ENCODE data around the gene KIF13A.
"Not testable (repeated sequence)": the region's sequence is repeated elsewhere in the genome, so short reads cannot be mapped to it uniquely, and the experiment has no call there.

Gene KIF13A

GRCh38 chr6:17839513-17840223 lies 147.8 kb downstream of the KIF13A start:
- Mint-ChIP-seq H3K27ac (no peak overlapping the region), H3K4me3 (no peak overlapping the region), H3K27me3 (peaks cover 12 to 21% of the 10 kb centered on the region in 2 donors), H3K36me3 (ENCODE audit: insufficient read depth) (no peaks in the 10 kb centered on the region), H3K9me3 (no peaks in the 10 kb centered on the region), H3K4me1 (ENCODE audit: low read depth in 2 of 2) (no peaks in the 10 kb centered on the region)
- DNase-seq (no peak), ATAC-seq (replicated peaks) (no peak)

- Mint-ChIP-seq H3K4me3 (no peak overlapping the region), H3K9me3 (no peaks in the 10 kb centered on the region), H3K4me1 (ENCODE audit: low read depth in 2 of 2) (no peaks in the 10 kb centered on the region), H3K36me3 (ENCODE audit: insufficient read depth) (no peaks in the 10 kb centered on the region), H3K27ac (no peak overlapping the region), H3K27me3 (peaks cover 14 to 15% of the 10 kb centered on the region in 2 donors)
- DNase-seq: no peak
- ATAC-seq (replicated peaks): no peak
These were observed 151.1 kb downstream of the KIF13A start for GRCh38 chr6:17836293-17836692.

- Mint-ChIP-seq H3K4me3 (no peak overlapping the region), H3K27me3 (peaks cover 14 to 20% of the 10 kb centered on the region in 2 donors), H3K4me1 (ENCODE audit: low read depth in 2 of 2) (no peaks in the 10 kb centered on the region), H3K27ac (no peak overlapping the region), H3K9me3 (no peaks in the 10 kb centered on the region), H3K36me3 (ENCODE audit: insufficient read depth) (no peaks in the 10 kb centered on the region)
- ATAC-seq (replicated peaks) (no peak), DNase-seq (no peak)
These were observed 151.7 kb downstream of the KIF13A start for GRCh38 chr6:17835784-17836183.

- H3K36me3 Mint-ChIP-seq (ENCODE audit: insufficient read depth): no peaks in the 10 kb centered on the region
- no peak overlapping the region for H3K4me3 Mint-ChIP-seq
- H3K27ac Mint-ChIP-seq: no peak overlapping the region
- H3K4me1 Mint-ChIP-seq (ENCODE audit: low read depth in 2 of 2): no peaks in the 10 kb centered on the region
- H3K9me3 Mint-ChIP-seq: no peaks in the 10 kb centered on the region
- no peak for ATAC-seq (replicated peaks)
- peaks cover 14 to 28% of the 10 kb centered on the region in 2 donors for H3K27me3 Mint-ChIP-seq
- DNase-seq: no peak
These were observed 156.3 kb downstream of the KIF13A start for GRCh38 chr6:17831135-17831534.

- H3K36me3 Mint-ChIP-seq (ENCODE audit: insufficient read depth): no peaks in the 10 kb centered on the region
- no peak for ATAC-seq (replicated peaks)
- no peak overlapping the region for H3K27ac Mint-ChIP-seq
- DNase-seq: no peak
- H3K4me3 Mint-ChIP-seq: no peak overlapping the region
- no peaks in the 10 kb centered on the region for H3K4me1 Mint-ChIP-seq (ENCODE audit: low read depth in 2 of 2)
- H3K9me3 Mint-ChIP-seq: no peaks in the 10 kb centered on the region
- peaks cover 23 to 40% of the 10 kb centered on the region in 2 donors for H3K27me3 Mint-ChIP-seq
These were observed 157.5 kb downstream of the KIF13A start for GRCh38 chr6:17829905-17830304.

- Mint-ChIP-seq H3K27ac (no peak overlapping the region), H3K27me3 (peaks cover 28 to 48% of the 10 kb centered on the region in 2 donors), H3K36me3 (ENCODE audit: insufficient read depth) (peaks cover 4% of the 10 kb centered on the region), H3K9me3 (no peaks in the 10 kb centered on the region), H3K4me1 (ENCODE audit: low read depth in 2 of 2) (no peaks in the 10 kb centered on the region), H3K4me3 (no peak overlapping the region)
- ATAC-seq (replicated peaks) (no peak), DNase-seq (no peak)
These were observed 159.3 kb downstream of the KIF13A start for GRCh38 chr6:17828149-17828548.

- DNase-seq (no peak), ATAC-seq (replicated peaks) (no peak)
- Mint-ChIP-seq H3K4me1 (ENCODE audit: low read depth in 2 of 2) (no peaks in the 10 kb centered on the region), H3K36me3 (ENCODE audit: insufficient read depth) (peaks cover 4% of the 10 kb centered on the region), H3K4me3 (no peak overlapping the region), H3K27ac (no peak overlapping the region), H3K9me3 (no peaks in the 10 kb centered on the region), H3K27me3 (peaks cover 25 to 42% of the 10 kb centered on the region in 2 donors)
These were observed 161.1 kb downstream of the KIF13A start for GRCh38 chr6:17826301-17826700.

- H3K27me3 Mint-ChIP-seq: peaks cover 26 to 31% of the 10 kb centered on the region in 2 donors
- no peak for DNase-seq
- ATAC-seq (replicated peaks): no peak
- H3K27ac Mint-ChIP-seq: no peak overlapping the region
- no peaks in the 10 kb centered on the region for H3K9me3 Mint-ChIP-seq
- H3K4me1 Mint-ChIP-seq (ENCODE audit: low read depth in 2 of 2): no peaks in the 10 kb centered on the region
- no peak overlapping the region for H3K4me3 Mint-ChIP-seq
- H3K36me3 Mint-ChIP-seq (ENCODE audit: insufficient read depth): peaks cover 4% of the 10 kb centered on the region
These were observed 167.4 kb downstream of the KIF13A start for GRCh38 chr6:17820055-17820454.

GRCh38 chr6:17817763-17818162 lies 169.7 kb downstream of the KIF13A start:
- no peak overlapping the region for H3K4me3 Mint-ChIP-seq
- no peak for DNase-seq
- peaks cover 15 to 25% of the 10 kb centered on the region in 2 donors for H3K27me3 Mint-ChIP-seq
- H3K9me3 Mint-ChIP-seq: no peaks in the 10 kb centered on the region
- peaks cover 0 to 4% of the 10 kb centered on the region in 2 donors for H3K4me1 Mint-ChIP-seq (ENCODE audit: low read depth in 2 of 2)
- no peaks in the 10 kb centered on the region for H3K36me3 Mint-ChIP-seq (ENCODE audit: insufficient read depth)
- ATAC-seq (replicated peaks): no peak
- H3K27ac Mint-ChIP-seq: no peak overlapping the region

- ATAC-seq (replicated peaks) (no peak), DNase-seq (no peak)
- Mint-ChIP-seq H3K27me3 (peaks cover 19 to 25% of the 10 kb centered on the region in 2 donors), H3K27ac (no peak overlapping the region), H3K36me3 (ENCODE audit: insufficient read depth) (no peaks in the 10 kb centered on the region), H3K4me1 (ENCODE audit: low read depth in 2 of 2) (peaks cover 0 to 4% of the 10 kb centered on the region in 2 donors), H3K9me3 (no peaks in the 10 kb centered on the region), H3K4me3 (no peak overlapping the region)
These were observed 170.4 kb downstream of the KIF13A start for GRCh38 chr6:17816921-17817611.

GRCh38 chr6:17813542-17813941 lies 173.9 kb downstream of the KIF13A start:
- Mint-ChIP-seq H3K4me3 (no peak overlapping the region), H3K9me3 (no peaks in the 10 kb centered on the region), H3K27ac (no peak overlapping the region), H3K27me3 (peaks cover 19 to 29% of the 10 kb centered on the region in 2 donors), H3K4me1 (ENCODE audit: low read depth in 2 of 2) (peaks cover 0 to 4% of the 10 kb centered on the region in 2 donors), H3K36me3 (ENCODE audit: insufficient read depth) (no peaks in the 10 kb centered on the region)
- no peak for ATAC-seq (replicated peaks)
- no peak for DNase-seq

- H3K36me3 Mint-ChIP-seq (ENCODE audit: insufficient read depth): no peaks in the 10 kb centered on the region
- H3K4me3 Mint-ChIP-seq: no peak overlapping the region
- H3K27ac Mint-ChIP-seq: no peak overlapping the region
- no peak for DNase-seq
- H3K27me3 Mint-ChIP-seq: peaks cover 13 to 37% of the 10 kb centered on the region in 2 donors
- no peak for ATAC-seq (replicated peaks)
- peaks cover 0 to 4% of the 10 kb centered on the region in 2 donors for H3K4me1 Mint-ChIP-seq (ENCODE audit: low read depth in 2 of 2)
- no peaks in the 10 kb centered on the region for H3K9me3 Mint-ChIP-seq
These were observed 175.1 kb downstream of the KIF13A start for GRCh38 chr6:17812311-17812710.

GRCh38 chr6:17808609-17809008 lies 178.8 kb downstream of the KIF13A start:
- Mint-ChIP-seq H3K36me3 (ENCODE audit: insufficient read depth) (no peaks in the 10 kb centered on the region), H3K4me1 (ENCODE audit: low read depth in 2 of 2) (no peaks in the 10 kb centered on the region), H3K27ac (no peak overlapping the region), H3K9me3 (no peaks in the 10 kb centered on the region), H3K27me3 (peaks cover 6 to 38% of the 10 kb centered on the region in 2 donors), H3K4me3 (no peak overlapping the region)
- no peak for DNase-seq
- no peak for ATAC-seq (replicated peaks)

GRCh38 chr6:17807431-17807830 lies 180.0 kb downstream of the KIF13A start:
- H3K36me3 Mint-ChIP-seq (ENCODE audit: insufficient read depth); H3K4me3 Mint-ChIP-seq; DNase-seq; H3K4me1 Mint-ChIP-seq (ENCODE audit: low read depth in 2 of 2); ATAC-seq (replicated peaks); H3K27ac Mint-ChIP-seq; H3K9me3 Mint-ChIP-seq: not testable (repeated sequence)
- H3K27me3 Mint-ChIP-seq: peaks cover 6 to 37% of the 10 kb centered on the region in 2 donors

All from effector memory CD8-positive, alpha-beta T cell (primary cell).